T-cell (primary cell): Measurements from ENCODE around the gene DDIAS. TPM values are rescaled to one million over a fixed set of nuclear protein-coding genes. Genes with fewer than 3 reads are reported as not detected.

ENCODE experiments used
- ATAC-seq, 4 experiments: fragments of 200-7000 bp in 3 of 4; fragments of 150-1000 bp in 1 of 4; cut with Tn5 transposase; replicated peaks in 1 of 4; 1 replicate in 3 of 4; 2 replicates in 1 of 4; pipeline ENCODE4 v1.10.0; 2021; ENCODE audit warnings: moderate library complexity in 3 of 4, mild to moderate bottlenecking in 2 of 4, moderate number of reproducible peaks in 1 of 4
- CTCF ChIA-PET, 2 donors: fragments of 300-600 bp; sonication (Branson Sonifier 250); formaldehyde crosslinking; loops; one replicate each; lab custom pipeline; 2022; ENCODE audit warnings: antibody characterized with exemption in 2 of 2; lab: Charles Lee
- POLR2A ChIA-PET, 2 donors: fragments of 300-600 bp; sonication (Branson Sonifier 250); formaldehyde crosslinking; loops; one replicate each; lab custom pipeline; 2022; ENCODE audit warnings: antibody characterized with exemption in 2 of 2; lab: Charles Lee
- DNase-seq, 35 experiments: peaks; one replicate each; pipeline versions ENCODE4 v3.0.0 to v3.0.0-alpha.2; 2013 to 2023
- H3K27ac ChIP-seq: one replicate; pipeline ENCODE4 v1.5.1; 2013; ENCODE audit warnings: low read length
- H3K27me3 ChIP-seq, 2 experiments: replicated peaks in 1 of 2; 1 replicate in 1 of 2; 2 replicates in 1 of 2; pipeline versions ENCODE4 v1.6.1 to v1.7.0; 2013; ENCODE audit warnings: low read length in 1 of 2, mixed read lengths in 1 of 2; ENCODE audit not compliant: control insufficient read depth in 2 of 2, insufficient read depth in 2 of 2; ENCODE audit errors: extremely low read depth in 1 of 2
- H3K36me3 ChIP-seq, 2 donors: 1 replicate in 1 of 2; 2 replicates in 1 of 2; pipeline versions ENCODE4 v1.6.1 to v1.7.0; 2013; ENCODE audit warnings: low read length in 1 of 2; ENCODE audit not compliant: control insufficient read depth in 2 of 2, insufficient read depth in 1 of 2; ENCODE audit errors: extremely low read depth in 1 of 2
- H3K4me1 ChIP-seq, 2 experiments: 1 replicate in 1 of 2; 2 replicates in 1 of 2; pipeline versions ENCODE4 v1.6.1 to v1.7.0; 2013; ENCODE audit warnings: low read length in 2 of 2, mixed read lengths in 1 of 2; ENCODE audit not compliant: insufficient read depth in 2 of 2, control insufficient read depth in 1 of 2; ENCODE audit errors: extremely low read depth in 1 of 2
- H3K4me3 ChIP-seq, 2 donors: 1 replicate in 1 of 2; 2 replicates in 1 of 2; pipeline versions ENCODE4 v1.5.1 to v1.7.0; 2013; ENCODE audit warnings: mild to moderate bottlenecking in 2 of 2, low read length in 1 of 2, moderate library complexity in 1 of 2; ENCODE audit not compliant: control insufficient read depth in 1 of 2; ENCODE audit errors: extremely low read depth in 1 of 2
- H3K9me3 ChIP-seq: 2 replicates; pipeline ENCODE4 v1.7.0; 2013
- H3K27ac Mint-ChIP-seq, 2 donors: one replicate each; pipeline ENCODE4 v1.8.0; 2020 to 2021; ENCODE audit warnings: mild to moderate bottlenecking in 2 of 2, mixed read lengths in 2 of 2
- H3K27me3 Mint-ChIP-seq, 2 donors: one replicate each; pipeline ENCODE4 v1.8.0; 2021 to 2022; ENCODE audit warnings: mixed read lengths in 2 of 2
- H3K36me3 Mint-ChIP-seq: one replicate; pipeline ENCODE4 v1.8.0; 2021; ENCODE audit warnings: mixed read lengths
- H3K4me1 Mint-ChIP-seq, 3 donors: one replicate each; pipeline ENCODE4 v1.8.0; 2020 to 2022; ENCODE audit warnings: mixed read lengths in 3 of 3, mild to moderate bottlenecking in 1 of 3
- H3K4me3 Mint-ChIP-seq, 3 donors: one replicate each; pipeline ENCODE4 v1.8.0; 2020 to 2022; ENCODE audit warnings: mild to moderate bottlenecking in 3 of 3, mixed read lengths in 3 of 3, moderate library complexity in 3 of 3
- H3K9me3 Mint-ChIP-seq, 3 donors: one replicate each; pipeline ENCODE4 v1.8.0; 2020 to 2022; ENCODE audit warnings: mixed read lengths in 3 of 3
- WGBS: methylation state at CpG from one replicate; pipeline ENCODE4 v1.1.5; 2013; ENCODE audit warnings: missing lambda C conversion rate; ENCODE audit not compliant: insufficient coverage; 5-methylcytosine and 5-hydroxymethylcytosine counted together
- total RNA-seq, 35 experiments: library from RNA in 6 of 35; stranded (reverse) in 6 of 35; fragments of 120-200 nt in 1 of 35; gene quantifications; one replicate each; pipeline versions ENCODE4 v1.2.1 to v1.2.4 and lab custom pipeline; 2013 to 2026

DDIAS gene
- total RNA-seq, 5 donors from 2014 or later (not counting 1 experiment from before 2014, with no cell fraction given) = 0.55 to 1.9 (median 1.3) TPM

- no peaks in the 10 kb centered on the region for H3K9me3 Mint-ChIP-seq
- CTCF ChIA-PET = interaction anchor here (0.6 to 4.3 kb wide), 20 partner anchors 8 to 393 kb away, joined by 3 to 42 read pairs (median 5); partner anchors contain the start of genes CCDC90B (in 1 of the 2) and PCF11 (in 1 of the 2)
- peaks cover 42 to 50% (median 44%) of the 10 kb centered on the region in 3 donors for H3K4me1 Mint-ChIP-seq
Observed at GRCh38 chr11:82900277-82901164, 1.0 kb upstream of the DDIAS start, which contains the start of gene PRCP. TSS of gene PRCP (minus strand) at chr11:82900430. CDS start at chr11:82900402, 28 bp downstream.

GRCh38 chr11:82901922-82902485, 468 bp downstream of the DDIAS start:
- ChIA-PET POLR2A (interaction anchor here (0.5 to 3.2 kb wide), 19 partner anchors 8 to 391 kb away, joined by 3 to 39 read pairs (median 4); partner anchors contain the start of genes CCDC90B (in 2 of the 2), PCF11 (in 2 of the 2) and ANKRD42 (in 1 of the 2)), CTCF (interaction anchor here (0.6 to 4.3 kb wide), 18 partner anchors 10 to 391 kb away, joined by 3 to 42 read pairs (median 5); partner anchors contain the start of genes CCDC90B (in 1 of the 2) and PCF11 (in 1 of the 2))
- no peaks in the 10 kb centered on the region for H3K27me3 Mint-ChIP-seq
- no peaks in the 10 kb centered on the region for H3K36me3 ChIP-seq
- H3K9me3 ChIP-seq = no peaks in the 10 kb centered on the region
- no peaks in the 10 kb centered on the region for H3K9me3 Mint-ChIP-seq
- peaks cover 21 to 34% of the 10 kb centered on the region in 2 experiments for H3K4me1 ChIP-seq
- H3K27ac Mint-ChIP-seq = peak overlapping the region in 1 of 2 donors; percentile 98
- peak overlapping the region; percentile 89 to 92 for H3K4me3 ChIP-seq
- H3K4me3 Mint-ChIP-seq = peak overlapping the region; percentile 88 to 99 (median 97)
- peaks cover 45 to 52% (median 46%) of the 10 kb centered on the region in 3 donors for H3K4me1 Mint-ChIP-seq
- H3K27ac ChIP-seq = peak overlapping the region; percentile 98
- DNase-seq = peak in 1 of 35 experiments; percentile 42
- WGBS = 5% methylated on average over 12 of the region's 15 CpGs
- H3K36me3 Mint-ChIP-seq = no peaks in the 10 kb centered on the region
- ATAC-seq = no peak
- H3K27me3 ChIP-seq = no peaks in the 10 kb centered on the region

More at GRCh38 chr11:82900277-82901164, 1.0 kb upstream of the DDIAS start, which contains the start of gene PRCP:
- DNase-seq = peak; percentile 76 to 96 (median 94)
- no peaks in the 10 kb centered on the region for H3K36me3 ChIP-seq
- H3K4me3 Mint-ChIP-seq = peak within 1 kb of the TSS; percentile 88 to 99 (median 97)
- no peaks in the 10 kb centered on the region for H3K27me3 ChIP-seq
- POLR2A ChIA-PET = interaction anchor here (0.5 to 3.2 kb wide), 24 partner anchors 8 to 1030 kb away, joined by 3 to 39 read pairs (median 4); partner anchors contain the start of genes PCF11 (in 2 of the 2), ANKRD42 (in 1 of the 2), CCDC90B (in 1 of the 2) and RAB30 (in 1 of the 2)
- no peaks in the 10 kb centered on the region for H3K27me3 Mint-ChIP-seq
- peak; percentile 78 to 80 (median 79) for ATAC-seq
- WGBS = under 1% methylated on average over 29 of the region's 40 CpGs
- H3K4me1 ChIP-seq = peaks cover 13 to 34% of the 10 kb centered on the region in 2 experiments
- peak within 1 kb of the TSS; percentile 98 for H3K27ac Mint-ChIP-seq
- peaks cover 3% of the 10 kb centered on the region for H3K36me3 Mint-ChIP-seq
- H3K4me3 ChIP-seq = peak within 1 kb of the TSS; percentile 89 to 92
- H3K9me3 ChIP-seq = no peaks in the 10 kb centered on the region
- H3K27ac ChIP-seq = peak within 1 kb of the TSS; percentile 98

GRCh38 chr11:82902880-82903279, 1.3 kb downstream of the DDIAS start:
- POLR2A ChIA-PET = interaction anchor here in 1 of 2 donors (3.2 kb wide), 1 partner anchor 383 kb away, joined by 15 read pairs; the partner anchor contains the start of gene CCDC90B
- peaks cover 44 to 55% (median 46%) of the 10 kb centered on the region in 3 donors for H3K4me1 Mint-ChIP-seq

GRCh38 chr11:82903843-82904586, 2.5 kb downstream of the DDIAS start:
- H3K36me3 ChIP-seq = no peaks in the 10 kb centered on the region
- ATAC-seq (no peak), DNase-seq (no peak)
- Mint-ChIP-seq H3K36me3 (no peaks in the 10 kb centered on the region), H3K27ac (no peak overlapping the region), H3K4me1 (peaks cover 45 to 63% (median 49%) of the 10 kb centered on the region in 3 donors), H3K27me3 (no peaks in the 10 kb centered on the region), H3K9me3 (no peaks in the 10 kb centered on the region), H3K4me3 (no peak overlapping the region)
- CTCF ChIA-PET = interaction anchor here (0.6 to 2.0 kb wide), 13 partner anchors 9 to 347 kb away, joined by 3 to 8 read pairs (median 3); no protein-coding TSS in a partner anchor
- H3K4me3 ChIP-seq = no peak overlapping the region
- POLR2A ChIA-PET = interaction anchor here (0.6 to 0.7 kb wide), 2 partner anchors 252 kb away, joined by 3 to 5 read pairs; no protein-coding TSS in a partner anchor
- peaks cover 27 to 28% of the 10 kb centered on the region in 2 experiments for H3K4me1 ChIP-seq
- no peak overlapping the region for H3K27ac ChIP-seq
- H3K9me3 ChIP-seq = no peaks in the 10 kb centered on the region
- H3K27me3 ChIP-seq = no peaks in the 10 kb centered on the region
- 80% methylated on average over 1 of the region's 3 CpGs for WGBS

More at GRCh38 chr11:82902880-82903279, 1.3 kb downstream of the DDIAS start:
- Histone ChIP-seq H3K9me3 (no peaks in the 10 kb centered on the region), H3K36me3 (no peaks in the 10 kb centered on the region), H3K27me3 (no peaks in the 10 kb centered on the region), H3K4me3 (no peak overlapping the region), H3K4me1 (peaks cover 25 to 34% of the 10 kb centered on the region in 2 experiments), H3K27ac (no peak overlapping the region)
- Mint-ChIP-seq H3K9me3 (no peaks in the 10 kb centered on the region), H3K27me3 (no peaks in the 10 kb centered on the region), H3K27ac (no peak overlapping the region), H3K36me3 (no peaks in the 10 kb centered on the region), H3K4me3 (peak overlapping the region in 1 of 3 donors; percentile 88)
- WGBS = 81% methylated on average over 3 of the region's 3 CpGs
- CTCF ChIA-PET = interaction anchor here in 1 of 2 donors (1.2 to 4.3 kb wide), 3 partner anchors 11 to 35 kb away, joined by 4 to 42 read pairs (median 8); no protein-coding TSS in a partner anchor
- ATAC-seq (no peak), DNase-seq (no peak)

- Histone ChIP-seq H3K36me3 (no peaks in the 10 kb centered on the region), H3K27ac (no peak overlapping the region), H3K9me3 (no peaks in the 10 kb centered on the region), H3K27me3 (no peaks in the 10 kb centered on the region), H3K4me1 (peaks cover 9 to 23% of the 10 kb centered on the region in 2 experiments), H3K4me3 (no peak overlapping the region)
- Mint-ChIP-seq H3K4me1 (peaks cover 37 to 41% (median 39%) of the 10 kb centered on the region in 3 donors), H3K27ac (peak overlapping the region in 1 of 2 donors; percentile 63), H3K9me3 (no peaks in the 10 kb centered on the region), H3K27me3 (no peaks in the 10 kb centered on the region), H3K36me3 (no peaks in the 10 kb centered on the region), H3K4me3 (no peak overlapping the region)
- WGBS = no CpG with 5 or more reads among the region's 1 CpG
- CTCF ChIA-PET = interaction anchor here (0.6 to 2.0 kb wide), 7 partner anchors 39 to 382 kb away, joined by 3 to 7 read pairs (median 3); no protein-coding TSS in a partner anchor
- POLR2A ChIA-PET = interaction anchor here (0.5 to 0.6 kb wide), 2 partner anchors 15 to 278 kb away, joined by 4 to 7 read pairs; no protein-coding TSS in a partner anchor
- ATAC-seq (no peak), DNase-seq (peak in 1 of 35 experiments; percentile 57)
Observed at GRCh38 chr11:82906236-82906635, 4.7 kb downstream of the DDIAS start.
